Stomach (tissue), 4 donors: ENCODE data around the gene FCGR3A.
"Not testable (repeated sequence)": the region's sequence is repeated elsewhere in the genome, so short reads cannot be mapped to it uniquely, and the experiment has no call there.

Experiments used
- CTCF ChIP-seq, 7 experiments: fragments of 450-650 bp in 4 of 7; fragments of 200-600 bp in 3 of 7; sonication (generic) in 3 of 7; IDR thresholded peaks; one replicate each; pipeline ENCODE4 v1.5.1; 2016 to 2019; ENCODE audit warnings: antibody characterized with exemption in 7 of 7, control low read depth in 2 of 7, mild to moderate bottlenecking in 1 of 7
- POLR2A ChIP-seq, 4 donors: fragments of 450-650 bp; IDR thresholded peaks; one replicate each; pipeline ENCODE4 v1.6.1; 2016; ENCODE audit warnings: antibody characterized with exemption in 4 of 4, control low read depth in 2 of 4, mild to moderate bottlenecking in 1 of 4, moderate library complexity in 1 of 4

GRCh38 chr1:161525918-161526317 lies 23.7 kb downstream of the FCGR3A start:
- TF ChIP-seq POLR2A, CTCF (IDR thresholded peaks at IDR 0.05): not testable (repeated sequence)
